Fibroblast of lung (primary cell): ENCODE data around the gene DDAH2. TPM values are rescaled to one million over a fixed set of nuclear protein-coding genes. Genes with fewer than 3 reads are reported as not detected.

Experiments
- DNase-seq, 2 donors: peaks; one replicate each; pipeline versions ENCODE4 v3.0.0 to v3.0.0-alpha.2; 2010; ENCODE audit warnings: low read depth in 2 of 2
- H2AFZ ChIP-seq: 2 replicates; pipeline ENCODE4 v1.5.1; 2012; ENCODE audit warnings: low read length, control low read depth, inconsistent platforms
- H3K27ac ChIP-seq: 2 replicates; pipeline ENCODE4 v1.5.1; 2011; ENCODE audit warnings: low read length, control low read depth; ENCODE audit not compliant: insufficient read depth
- H3K27me3 ChIP-seq: 2 replicates; pipeline ENCODE4 v1.5.1; 2011; ENCODE audit warnings: mild to moderate bottlenecking, low read length; ENCODE audit not compliant: control insufficient read depth, insufficient read depth
- H3K36me3 ChIP-seq: 2 replicates; pipeline ENCODE4 v1.5.1; 2011; ENCODE audit warnings: low read length; ENCODE audit not compliant: control insufficient read depth, insufficient read depth
- H3K4me1 ChIP-seq: 2 replicates; pipeline ENCODE4 v1.5.1; 2011; ENCODE audit warnings: low read length; ENCODE audit not compliant: control insufficient read depth, insufficient read depth; ENCODE audit errors: extremely low read depth
- H3K4me2 ChIP-seq: 2 replicates; pipeline ENCODE4 v1.5.1; 2011; ENCODE audit warnings: low read length, control low read depth; ENCODE audit not compliant: insufficient read depth; ENCODE audit errors: extremely low read depth
- H3K4me3 ChIP-seq, 4 experiments: fragments of 200-600 bp in 1 of 4; sonication (generic) in 1 of 4; replicated peaks in 1 of 4; 2 replicates each; pipeline ENCODE4 v1.5.1; 2011 to 2016; ENCODE audit warnings: low read length in 4 of 4, low read depth in 3 of 4, mild to moderate bottlenecking in 3 of 4, control low read depth in 2 of 4, inconsistent platforms in 1 of 4, mixed read lengths in 1 of 4; ENCODE audit not compliant: insufficient read depth in 1 of 4; ENCODE audit errors: control extremely low read depth in 1 of 4
- H3K79me2 ChIP-seq: 2 replicates; pipeline ENCODE4 v1.5.1; 2012; ENCODE audit warnings: mild to moderate bottlenecking, low read length, inconsistent platforms; ENCODE audit not compliant: control insufficient read depth, insufficient read depth
- H3K9ac ChIP-seq: 2 replicates; pipeline ENCODE4 v1.5.1; 2011; ENCODE audit warnings: mild to moderate bottlenecking, low read length, control low read depth; ENCODE audit not compliant: insufficient read depth
- H3K9me3 ChIP-seq: 2 replicates; pipeline ENCODE4 v1.5.1; 2012; ENCODE audit warnings: low read depth, low read length; ENCODE audit not compliant: control insufficient read depth, insufficient read depth
- H4K20me1 ChIP-seq: 2 replicates; pipeline ENCODE4 v1.5.1; 2011; ENCODE audit warnings: low read length; ENCODE audit not compliant: control insufficient read depth, insufficient read depth; ENCODE audit errors: extremely low read depth
- EZH2 ChIP-seq: IDR thresholded peaks from 2 replicates; pipeline ENCODE4 v1.5.1; 2012; ENCODE audit warnings: low read length, control low read depth, mild to moderate bottlenecking; ENCODE audit errors: missing control alignments
- polyA plus RNA-seq, 2 donors: library from polyadenylated mRNA; depleted of rRNA in 1 of 2; stranded (reverse) in 1 of 2; unstranded in 1 of 2; fragments of >200 nt; gene quantifications; 2 replicates each; pipeline ENCODE4 v1.2.1, GENCODE V29; 2011 to 2012; ENCODE audit warnings: missing spikeins in 1 of 2
- total RNA-seq: library from RNA; depleted of rRNA; stranded (reverse); fragments of >200 nt; gene quantifications from 2 replicates; pipeline ENCODE4 v1.2.1, GENCODE V29; 2014
- TF ChIP-seq, protein P1 (sequence below), 2 donors: IDR thresholded peaks in 1 of 2; conservative IDR thresholded peaks in 1 of 2; 1 replicate in 1 of 2; 2 replicates in 1 of 2; pipeline ENCODE4 v1.5.1; 2011 to 2012; ENCODE audit warnings: low read length in 2 of 2, control low read depth in 1 of 2, inconsistent platforms in 1 of 2, low read depth in 1 of 2, mild to moderate bottlenecking in 1 of 2

DDAH2 gene
- total and polyA plus RNA-seq, 2 donors (not counting 1 experiment from before 2014, with no cell fraction given) = 42.5 to 119 TPM

DNA sequence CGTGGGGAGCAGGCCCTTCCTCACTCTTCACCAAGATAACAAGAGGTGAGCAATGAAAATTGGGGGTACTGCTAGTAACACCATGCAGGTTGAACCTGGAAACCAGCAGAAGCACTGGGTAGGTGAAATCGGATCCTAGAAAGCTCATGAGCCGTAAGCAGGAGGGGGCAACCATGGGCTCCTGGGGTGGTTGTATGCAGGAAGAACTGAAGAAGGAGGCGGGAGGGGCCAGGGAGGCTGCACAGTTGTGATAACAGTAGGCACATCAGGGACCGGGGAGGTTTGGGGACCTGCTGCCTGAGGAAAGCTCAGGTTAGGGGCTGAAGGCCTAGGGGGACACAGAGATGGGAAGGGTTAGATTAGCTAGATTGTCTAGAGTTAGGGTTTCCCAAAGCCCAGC is 42.6 kb downstream of the DDAH2 start:
- DNase-seq = no peak
- H3K9ac ChIP-seq = no peak overlapping the region
- H3K27me3 ChIP-seq = no peaks in the 10 kb centered on the region
- no peaks in the 10 kb centered on the region for H3K79me2 ChIP-seq
- H4K20me1 ChIP-seq = no peaks in the 10 kb centered on the region
- H3K4me1 ChIP-seq = peaks cover 3% of the 10 kb centered on the region
- H3K36me3 ChIP-seq = peaks cover 26% of the 10 kb centered on the region
- no peak overlapping the region for H3K4me2 ChIP-seq
- no peak overlapping the region for H3K4me3 ChIP-seq
- no peaks in the 10 kb centered on the region for H3K9me3 ChIP-seq
- H3K27ac ChIP-seq = no peak overlapping the region
- TF ChIP-seq, protein P1, sequence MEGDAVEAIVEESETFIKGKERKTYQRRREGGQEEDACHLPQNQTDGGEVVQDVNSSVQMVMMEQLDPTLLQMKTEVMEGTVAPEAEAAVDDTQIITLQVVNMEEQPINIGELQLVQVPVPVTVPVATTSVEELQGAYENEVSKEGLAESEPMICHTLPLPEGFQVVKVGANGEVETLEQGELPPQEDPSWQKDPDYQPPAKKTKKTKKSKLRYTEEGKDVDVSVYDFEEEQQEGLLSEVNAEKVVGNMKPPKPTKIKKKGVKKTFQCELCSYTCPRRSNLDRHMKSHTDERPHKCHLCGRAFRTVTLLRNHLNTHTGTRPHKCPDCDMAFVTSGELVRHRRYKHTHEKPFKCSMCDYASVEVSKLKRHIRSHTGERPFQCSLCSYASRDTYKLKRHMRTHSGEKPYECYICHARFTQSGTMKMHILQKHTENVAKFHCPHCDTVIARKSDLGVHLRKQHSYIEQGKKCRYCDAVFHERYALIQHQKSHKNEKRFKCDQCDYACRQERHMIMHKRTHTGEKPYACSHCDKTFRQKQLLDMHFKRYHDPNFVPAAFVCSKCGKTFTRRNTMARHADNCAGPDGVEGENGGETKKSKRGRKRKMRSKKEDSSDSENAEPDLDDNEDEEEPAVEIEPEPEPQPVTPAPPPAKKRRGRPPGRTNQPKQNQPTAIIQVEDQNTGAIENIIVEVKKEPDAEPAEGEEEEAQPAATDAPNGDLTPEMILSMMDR (conservative IDR thresholded peaks at IDR 0.05 in 1 of 2, IDR thresholded peaks at IDR 0.05 in 1 of 2; ENCODE audit: low read depth in 1 of 2, low read length in 2 of 2) = no peak
- no peak for TF ChIP-seq EZH2
- no peak overlapping the region for H2AFZ ChIP-seq

GRCh38 chr6:31683591-31683990 is 45.5 kb downstream of the DDAH2 start:
- no peaks in the 10 kb centered on the region for H3K79me2 ChIP-seq
- no peak for DNase-seq

GRCh38 chr6:31681135-31681671 is 47.9 kb downstream of the DDAH2 start:
- Histone ChIP-seq H4K20me1 (no peaks in the 10 kb centered on the region), H3K9me3 (no peaks in the 10 kb centered on the region), H2AFZ (peak overlapping the region; percentile 78), H3K4me1 (peaks cover 12% of the 10 kb centered on the region), H3K36me3 (peaks cover 2% of the 10 kb centered on the region), H3K9ac (peak overlapping the region; percentile 71), H3K4me2 (peak overlapping the region; percentile 97), H3K27me3 (no peaks in the 10 kb centered on the region), H3K4me3 (peak overlapping the region; percentile 43 to 58 (median 57)), H3K79me2 (no peaks in the 10 kb centered on the region), H3K27ac (peak overlapping the region; percentile 80)
- DNase-seq = peak; percentile 34 to 41
- TF ChIP-seq EZH2 = no peak
- TF ChIP-seq, protein P1 (conservative IDR thresholded peaks at IDR 0.05 in 1 of 2, IDR thresholded peaks at IDR 0.05 in 1 of 2; ENCODE audit: low read depth in 1 of 2, low read length in 2 of 2) = peak in 1 of 2 donors; percentile 13

More at GRCh38 chr6:31683591-31683990, 45.5 kb downstream of the DDAH2 start:
- no peak overlapping the region for H2AFZ ChIP-seq
- no peak overlapping the region for H3K27ac ChIP-seq
- TF ChIP-seq, protein P1 (conservative IDR thresholded peaks at IDR 0.05 in 1 of 2, IDR thresholded peaks at IDR 0.05 in 1 of 2; ENCODE audit: low read depth in 1 of 2, low read length in 2 of 2) = no peak
- H3K36me3 ChIP-seq = peaks cover 14% of the 10 kb centered on the region
- H3K4me2 ChIP-seq = no peak overlapping the region
- no peaks in the 10 kb centered on the region for H3K9me3 ChIP-seq
- no peaks in the 10 kb centered on the region for H4K20me1 ChIP-seq
- H3K9ac ChIP-seq = no peak overlapping the region
- peaks cover 12% of the 10 kb centered on the region for H3K4me1 ChIP-seq
- no peaks in the 10 kb centered on the region for H3K27me3 ChIP-seq
- H3K4me3 ChIP-seq = no peak overlapping the region
